Measurements from ENCODE around the gene TBATA.

TBATA gene

DNA sequence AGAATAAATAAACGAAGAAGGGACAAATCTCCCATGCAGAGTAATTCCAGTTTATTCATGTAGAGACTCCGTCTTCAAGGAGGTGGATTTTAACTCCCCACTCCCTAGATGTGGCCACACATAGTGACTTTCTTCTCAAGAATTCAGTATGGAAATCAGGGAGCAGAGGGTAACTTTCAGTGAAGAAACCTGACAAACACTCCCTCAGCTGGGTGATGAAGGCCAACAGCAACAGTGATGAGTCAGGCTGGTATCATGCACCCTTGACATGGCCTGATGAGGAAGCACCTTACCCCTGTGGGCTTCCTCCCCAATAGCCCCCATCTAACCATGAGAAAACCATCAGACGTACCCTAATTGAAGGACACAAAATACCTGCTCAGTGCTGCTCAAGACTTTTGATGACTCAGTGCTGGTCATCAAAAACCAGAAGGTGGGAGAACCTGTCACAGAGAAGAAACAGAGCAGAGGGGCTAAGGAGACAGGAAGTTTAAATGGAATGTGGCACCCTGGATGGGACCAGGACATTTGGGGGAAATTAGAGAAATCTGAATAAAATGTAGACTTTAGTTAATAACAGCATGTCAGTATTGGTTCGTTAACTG lies 62.3 kb downstream of the TBATA start:
- TF ChIP-seq, protein P1, sequence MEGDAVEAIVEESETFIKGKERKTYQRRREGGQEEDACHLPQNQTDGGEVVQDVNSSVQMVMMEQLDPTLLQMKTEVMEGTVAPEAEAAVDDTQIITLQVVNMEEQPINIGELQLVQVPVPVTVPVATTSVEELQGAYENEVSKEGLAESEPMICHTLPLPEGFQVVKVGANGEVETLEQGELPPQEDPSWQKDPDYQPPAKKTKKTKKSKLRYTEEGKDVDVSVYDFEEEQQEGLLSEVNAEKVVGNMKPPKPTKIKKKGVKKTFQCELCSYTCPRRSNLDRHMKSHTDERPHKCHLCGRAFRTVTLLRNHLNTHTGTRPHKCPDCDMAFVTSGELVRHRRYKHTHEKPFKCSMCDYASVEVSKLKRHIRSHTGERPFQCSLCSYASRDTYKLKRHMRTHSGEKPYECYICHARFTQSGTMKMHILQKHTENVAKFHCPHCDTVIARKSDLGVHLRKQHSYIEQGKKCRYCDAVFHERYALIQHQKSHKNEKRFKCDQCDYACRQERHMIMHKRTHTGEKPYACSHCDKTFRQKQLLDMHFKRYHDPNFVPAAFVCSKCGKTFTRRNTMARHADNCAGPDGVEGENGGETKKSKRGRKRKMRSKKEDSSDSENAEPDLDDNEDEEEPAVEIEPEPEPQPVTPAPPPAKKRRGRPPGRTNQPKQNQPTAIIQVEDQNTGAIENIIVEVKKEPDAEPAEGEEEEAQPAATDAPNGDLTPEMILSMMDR (IDR thresholded peaks at IDR 0.05; ENCODE audit: control insufficient read depth, insufficient read depth, low read depth, low read length, missing control alignments), result no peak
- DNase-seq (ENCODE audit: low read depth), result peak; percentile 18
- H3K4me3 ChIP-seq (ENCODE audit: control insufficient read depth, low read depth, low read length), result no peak overlapping the region

All from AG09309 (cell line).